Natural killer cell treated with Interleukin-12 subunit alpha and Interleukin-12 subunit beta and Interleukin-15 and Interleukin-18, amount 100 ng/mL, for 72 hours (primary cell): ENCODE measurements around the gene FNDC10. TPM values are rescaled to one million over a fixed set of nuclear protein-coding genes. Genes with fewer than 3 reads are reported as not detected.
"Not testable (repeated sequence)": the region's sequence is repeated elsewhere in the genome, so short reads cannot be mapped to it uniquely, and the experiment has no call there.

Experiments
- ATAC-seq, 2 donors: fragments of 150-1000 bp; cut with Tn5 transposase in 1 of 2; sonication (Bioruptor Pico), chemical (Tn5 transposase) in 1 of 2; 2 replicates each; pipeline ENCODE4 v1.10.0; 2021
- DNase-seq: peaks from one replicate; pipeline ENCODE4 v3.0.0; 2022; ENCODE audit warnings: low spot score
- H3K27ac Mint-ChIP-seq, 2 donors: 1 replicate in 1 of 2; 2 replicates in 1 of 2; pipeline ENCODE4 v1.8.0; 2022; ENCODE audit warnings: mixed read lengths in 2 of 2, mild to moderate bottlenecking in 1 of 2, moderate library complexity in 1 of 2
- H3K27me3 Mint-ChIP-seq, 2 donors: 1 replicate in 1 of 2; 2 replicates in 1 of 2; pipeline ENCODE4 v1.8.0; 2022; ENCODE audit warnings: mixed read lengths in 2 of 2
- H3K36me3 Mint-ChIP-seq: one replicate; pipeline ENCODE4 v1.8.0; 2022; ENCODE audit warnings: mixed read lengths
- H3K4me1 Mint-ChIP-seq, 2 donors: 1 replicate in 1 of 2; 2 replicates in 1 of 2; pipeline ENCODE4 v1.8.0; 2022; ENCODE audit warnings: low read depth in 2 of 2, mixed read lengths in 2 of 2, mild to moderate bottlenecking in 1 of 2
- H3K4me3 Mint-ChIP-seq: one replicate; pipeline ENCODE4 v1.8.0; 2022; ENCODE audit warnings: mixed read lengths
- H3K9me3 Mint-ChIP-seq: 2 replicates; pipeline ENCODE4 v1.8.0; 2022; ENCODE audit warnings: mixed read lengths
- total RNA-seq, 2 donors: library from RNA; stranded (reverse); gene quantifications; one replicate each; pipeline ENCODE4 v1.2.3, GENCODE V29; 2022

FNDC10 gene
- 1 to 10 TPM in 1 of 2 donors, under 1 TPM in 1; 0.81 to 2.4 TPM for total RNA-seq

DNA sequence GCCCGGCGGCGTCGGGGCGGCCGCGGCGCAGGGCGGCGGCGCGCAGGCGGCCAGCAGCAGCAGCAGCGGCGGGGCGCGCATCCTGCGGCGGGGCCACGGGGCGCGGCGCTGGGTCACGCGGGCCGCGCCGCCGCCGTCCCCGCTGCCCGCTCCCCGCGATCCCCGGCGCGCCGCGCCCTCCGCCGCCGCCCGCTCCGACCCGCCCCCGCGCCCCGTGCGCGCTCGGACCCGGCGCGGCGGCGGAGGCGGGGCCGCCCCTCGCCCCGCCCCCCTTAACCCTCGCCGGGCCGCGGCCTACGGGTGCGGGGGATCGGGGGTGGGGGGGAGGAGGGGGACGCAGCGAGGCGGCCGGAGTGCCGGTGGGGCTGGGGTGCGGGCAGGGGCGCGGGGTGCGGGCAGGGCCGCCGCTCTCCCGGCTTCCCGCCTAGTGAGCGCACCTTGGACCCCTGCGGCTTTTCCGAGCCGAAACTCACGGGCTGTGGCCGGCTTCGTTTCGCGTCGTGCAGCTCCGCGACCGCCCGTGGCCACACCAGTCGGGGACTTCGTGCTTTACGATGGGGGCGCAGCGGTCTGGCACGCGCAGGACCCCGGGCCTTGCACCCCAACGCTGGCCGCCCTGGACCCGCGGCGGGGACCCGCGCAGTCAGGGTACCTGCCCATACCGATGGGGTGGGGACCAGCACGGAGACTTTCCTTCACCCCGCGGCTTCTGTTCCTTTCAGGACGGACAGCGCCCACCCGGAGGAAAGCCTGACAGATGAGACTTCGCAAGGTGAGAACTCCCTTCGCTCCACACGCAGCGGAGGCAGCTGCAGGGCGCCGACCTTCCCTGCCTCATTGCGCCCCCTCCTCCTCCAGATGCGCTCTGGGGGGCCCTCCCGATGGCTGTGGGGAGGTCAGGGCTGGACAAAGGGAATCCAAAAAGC lies at the start of gene FNDC10:
TSS of gene FNDC10 (minus strand) at position 201 of the 926 bp plus-strand sequence. CDS start at position 81, 120 bp downstream.
- peak in 1 of 2 donors; percentile 55 for ATAC-seq
- Mint-ChIP-seq H3K36me3 (no peaks in the 10 kb centered on the region), H3K4me3 (peak within 1 kb of the TSS; percentile 74), H3K4me1 (peaks cover 0 to 4% of the 10 kb centered on the region in 2 donors), H3K27ac (no peak within 1 kb of the TSS), H3K27me3 (no peaks in the 10 kb centered on the region), H3K9me3 (no peaks in the 10 kb centered on the region)
- no peak for DNase-seq

DNA sequence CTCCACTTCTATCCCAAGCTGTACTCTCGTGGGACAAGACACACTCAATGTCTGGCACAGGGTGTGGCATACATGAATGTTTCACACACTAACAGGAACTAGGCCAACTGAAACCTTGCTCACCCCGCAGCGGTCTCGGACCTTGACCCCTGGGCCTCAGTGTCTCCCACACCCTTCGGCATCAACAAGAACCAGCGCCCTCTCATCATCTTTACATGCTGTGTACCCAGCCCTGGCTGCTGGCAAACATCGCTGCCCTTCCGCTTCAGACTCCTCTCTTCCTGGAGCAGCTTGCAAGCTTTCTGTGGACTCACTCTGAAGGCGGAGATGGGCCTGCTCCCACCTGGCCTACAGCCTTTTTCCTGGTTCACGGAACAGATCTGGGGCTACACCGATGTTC lies 48.3 kb upstream of the FNDC10 start:
- not testable (repeated sequence) for H3K27ac Mint-ChIP-seq, DNase-seq, H3K4me1 Mint-ChIP-seq, H3K9me3 Mint-ChIP-seq, H3K4me3 Mint-ChIP-seq, H3K27me3 Mint-ChIP-seq
- peaks cover 46% of the 10 kb centered on the region for H3K36me3 Mint-ChIP-seq
- peak in 1 of 2 donors; percentile 33 for ATAC-seq

- not testable (repeated sequence) for H3K4me1 Mint-ChIP-seq, H3K27me3 Mint-ChIP-seq, H3K9me3 Mint-ChIP-seq, DNase-seq, H3K27ac Mint-ChIP-seq, H3K4me3 Mint-ChIP-seq
- H3K36me3 Mint-ChIP-seq: peaks cover 46% of the 10 kb centered on the region
- peak in 1 of 2 donors; percentile 20 for ATAC-seq
Observed at GRCh38 chr1:1647567-1648241, 47.8 kb upstream of the FNDC10 start.

- H3K9me3 Mint-ChIP-seq, H3K27me3 Mint-ChIP-seq, H3K4me3 Mint-ChIP-seq, ATAC-seq, DNase-seq, H3K4me1 Mint-ChIP-seq, H3K27ac Mint-ChIP-seq: not testable (repeated sequence)
- peaks cover 34% of the 10 kb centered on the region for H3K36me3 Mint-ChIP-seq
Observed at GRCh38 chr1:1646326-1646725, 46.4 kb upstream of the FNDC10 start.

DNA sequence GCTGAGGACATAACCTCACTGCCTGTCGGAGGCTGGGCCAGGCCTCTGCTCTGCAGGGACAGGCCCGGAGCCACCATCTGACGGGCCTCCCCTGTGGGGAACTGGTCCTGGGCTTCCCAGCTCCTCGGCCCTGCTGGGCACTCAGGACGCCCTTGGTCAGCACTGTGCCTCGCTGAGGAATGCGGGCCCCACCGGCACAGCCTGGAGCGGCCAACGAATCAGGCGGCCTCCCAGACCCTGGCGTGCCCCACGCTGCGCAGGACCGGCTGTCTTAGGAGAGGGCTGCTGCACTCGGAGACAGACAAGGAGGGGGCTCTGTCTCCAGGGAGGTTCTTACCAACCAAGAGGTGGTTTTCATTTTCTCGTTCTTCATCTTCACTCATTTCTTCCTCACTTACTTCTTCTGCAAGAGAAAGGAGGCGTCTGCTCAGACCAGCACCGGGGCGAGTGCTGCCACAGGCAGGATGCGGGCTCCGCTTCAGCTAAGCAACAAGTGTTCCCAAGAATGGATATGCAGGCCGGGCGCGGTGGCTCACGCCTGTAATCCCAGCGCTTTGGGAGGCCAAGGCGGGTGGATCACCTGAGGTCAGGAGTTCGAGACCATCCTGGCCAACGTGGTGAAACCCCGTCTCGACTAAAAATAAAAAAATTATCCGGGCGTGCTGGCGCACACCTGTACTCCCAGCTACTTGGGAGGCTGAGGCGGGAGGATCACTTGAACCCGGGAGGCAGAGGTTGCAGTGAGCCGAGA lies 41.0 kb upstream of the FNDC10 start:
- not testable (repeated sequence) for DNase-seq, H3K4me1 Mint-ChIP-seq, H3K27me3 Mint-ChIP-seq, H3K36me3 Mint-ChIP-seq, H3K27ac Mint-ChIP-seq, H3K4me3 Mint-ChIP-seq, ATAC-seq, H3K9me3 Mint-ChIP-seq

DNA sequence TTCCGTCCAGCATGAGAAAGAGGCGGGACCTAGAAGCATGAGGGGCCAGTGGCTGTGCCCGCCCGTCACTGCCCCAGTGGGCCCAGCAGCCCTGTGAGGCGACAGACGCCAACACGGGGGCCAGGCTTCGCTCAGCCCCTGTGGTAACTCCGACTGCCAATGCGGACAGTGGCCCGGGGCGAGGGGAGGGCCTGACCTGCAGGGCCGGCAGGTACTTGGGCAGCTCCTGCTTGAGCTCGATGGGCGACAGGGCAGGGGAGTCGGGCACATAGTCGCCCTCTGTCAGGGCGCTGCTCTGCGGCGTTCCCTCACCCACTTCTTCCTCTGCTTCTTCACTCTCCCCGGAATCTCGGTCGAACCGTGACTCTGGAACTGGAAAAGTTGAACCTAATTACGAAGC lies 40.1 kb upstream of the FNDC10 start:
- not testable (repeated sequence) for H3K36me3 Mint-ChIP-seq, DNase-seq, H3K4me1 Mint-ChIP-seq, H3K4me3 Mint-ChIP-seq, ATAC-seq, H3K27ac Mint-ChIP-seq, H3K27me3 Mint-ChIP-seq, H3K9me3 Mint-ChIP-seq

DNA sequence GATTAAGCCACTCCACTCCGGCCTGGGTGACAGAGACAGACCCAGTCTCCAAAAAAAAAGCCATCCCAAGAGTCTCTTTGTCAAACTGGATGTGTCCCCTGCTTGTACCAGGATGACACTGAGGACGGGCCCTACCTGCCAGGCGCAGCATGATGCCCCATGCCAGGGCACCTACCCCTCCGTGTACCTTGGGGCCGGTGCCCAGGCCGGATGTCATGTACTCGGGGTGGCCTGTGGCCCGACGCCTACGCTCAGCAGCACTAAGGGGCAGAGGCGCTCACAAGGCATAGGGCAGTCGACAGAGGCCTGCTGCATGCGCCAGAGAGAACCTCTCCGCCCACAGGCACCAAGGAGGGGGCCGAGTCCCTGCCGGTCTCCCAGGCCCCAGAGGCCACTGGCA lies 39.4 kb upstream of the FNDC10 start:
- H3K27me3 Mint-ChIP-seq, H3K4me1 Mint-ChIP-seq, DNase-seq, H3K4me3 Mint-ChIP-seq, H3K9me3 Mint-ChIP-seq, H3K27ac Mint-ChIP-seq, H3K36me3 Mint-ChIP-seq, ATAC-seq: not testable (repeated sequence)

GRCh38 chr1:1638528-1638927 lies 38.6 kb upstream of the FNDC10 start:
- not testable (repeated sequence) for H3K27me3 Mint-ChIP-seq, DNase-seq, H3K4me1 Mint-ChIP-seq, H3K27ac Mint-ChIP-seq, H3K36me3 Mint-ChIP-seq, ATAC-seq, H3K9me3 Mint-ChIP-seq, H3K4me3 Mint-ChIP-seq

- ATAC-seq, DNase-seq: not testable (repeated sequence)
Observed at GRCh38 chr1:1637479-1637875, 37.5 kb upstream of the FNDC10 start.

GRCh38 chr1:1636621-1637478 lies 36.9 kb upstream of the FNDC10 start:
- not testable (repeated sequence) for H3K9me3 Mint-ChIP-seq, H3K36me3 Mint-ChIP-seq, H3K4me1 Mint-ChIP-seq, H3K4me3 Mint-ChIP-seq, DNase-seq, H3K27me3 Mint-ChIP-seq, H3K27ac Mint-ChIP-seq, ATAC-seq

More at GRCh38 chr1:1637479-1637875, 37.5 kb upstream of the FNDC10 start:
- H3K4me3 Mint-ChIP-seq, H3K36me3 Mint-ChIP-seq, H3K4me1 Mint-ChIP-seq, H3K27ac Mint-ChIP-seq, H3K27me3 Mint-ChIP-seq, H3K9me3 Mint-ChIP-seq: not testable (repeated sequence)

GRCh38 chr1:1634613-1635012 lies 34.7 kb upstream of the FNDC10 start:
- not testable (repeated sequence) for H3K9me3 Mint-ChIP-seq, DNase-seq, H3K27me3 Mint-ChIP-seq, ATAC-seq, H3K4me1 Mint-ChIP-seq, H3K4me3 Mint-ChIP-seq, H3K27ac Mint-ChIP-seq, H3K36me3 Mint-ChIP-seq

GRCh38 chr1:1633409-1633808 lies 33.5 kb upstream of the FNDC10 start:
- not testable (repeated sequence) for H3K27ac Mint-ChIP-seq, DNase-seq, H3K27me3 Mint-ChIP-seq, H3K9me3 Mint-ChIP-seq, H3K4me3 Mint-ChIP-seq, H3K36me3 Mint-ChIP-seq, ATAC-seq
- peaks cover 7 to 10% of the 10 kb centered on the region in 2 donors for H3K4me1 Mint-ChIP-seq
